Esophagus squamous epithelium (tissue), 4 donors: Measurements from ENCODE around the gene CDH24.

Source experiments
- CTCF ChIP-seq, 6 experiments: fragments of 450-650 bp in 4 of 6; fragments of 200-600 bp in 2 of 6; sonication (generic) in 2 of 6; IDR thresholded peaks; one replicate each; pipeline ENCODE4 v1.5.1; 2016 to 2019; ENCODE audit warnings: antibody characterized with exemption in 6 of 6, mild to moderate bottlenecking in 4 of 6, moderate library complexity in 4 of 6
- POLR2A ChIP-seq, 4 donors: fragments of 450-650 bp; IDR thresholded peaks; one replicate each; pipeline ENCODE4 v1.6.1; 2017; ENCODE audit warnings: antibody characterized with exemption in 4 of 4, mild to moderate bottlenecking in 4 of 4, moderate library complexity in 3 of 4

- TF ChIP-seq POLR2A (IDR thresholded peaks at IDR 0.05): no peak
- TF ChIP-seq CTCF (IDR thresholded peaks at IDR 0.05): no peak
These were observed 24.0 kb downstream of the CDH24 start for GRCh38 chr14:23033251-23033727.
